Measurements from ENCODE around the gene LARP4B. TPM values are rescaled to one million over a fixed set of nuclear protein-coding genes. Genes with fewer than 3 reads are reported as not detected.

LARP4B gene
- total and polyA plus RNA-seq, 2 of the 13 experiments (the other 11 are each of a cell fraction or from before 2014, with no cell fraction given), result 19.5 to 30.2 TPM

GRCh38 chr10:788796-789748 lies 142.4 kb downstream of the LARP4B start (continued):
- no peak for TF ChIP-seq ZNF597 (CRISPR knock-in tag; IDR thresholded peaks at IDR 0.05)
- TF ChIP-seq NFYC (CRISPR knock-in tag; IDR thresholded peaks at IDR 0.05), result no peak
- TF ChIP-seq ZC3H13 (CRISPR knock-in tag; IDR thresholded peaks at IDR 0.05), result no peak
- 0 out of 2 replicates have a peak, but pooled peaks have one; percentile 57 for TF ChIP-seq ZNF766 (CRISPR knock-in tag; IDR thresholded peaks at IDR 0.05; ENCODE audit: borderline replicate concordance)
- TF ChIP-seq ATF7-NPFF (CRISPR knock-in tag; IDR thresholded peaks at IDR 0.05; ENCODE audit: low read depth), result 0 out of 2 replicates have a peak, but pooled peaks have one; percentile 47
- TF ChIP-seq NFE2L2 (IDR thresholded peaks at IDR 0.05; ENCODE audit: low read length), result no peak
- no peak for TF ChIP-seq ZNF260 (CRISPR knock-in tag; IDR thresholded peaks at IDR 0.05; ENCODE audit: borderline replicate concordance, low read depth)
- TF ChIP-seq ZNF180 (CRISPR knock-in tag; IDR thresholded peaks at IDR 0.05; ENCODE audit: borderline replicate concordance, low read depth), result no peak
- no peak for TF ChIP-seq SMAD1 (CRISPR knock-in tag; IDR thresholded peaks at IDR 0.05; ENCODE audit: borderline replicate concordance, low read depth)
- TF ChIP-seq NPAS2 (CRISPR knock-in tag; IDR thresholded peaks at IDR 0.05; ENCODE audit: borderline replicate concordance), result 0 out of 2 replicates have a peak, but pooled peaks have one; percentile 72
- TF ChIP-seq ZNF280D (CRISPR knock-in tag; IDR thresholded peaks at IDR 0.05), result peak; percentile 69; the same call in 1 of the 2 replicates
- TF ChIP-seq FIP1L1 (IDR thresholded peaks at IDR 0.05; ENCODE audit: borderline replicate concordance, insufficient read depth, low read depth, low read length), result no peak
- no peak for TF ChIP-seq SUZ12 (IDR thresholded peaks at IDR 0.05; ENCODE audit: low read depth, low read length)
- no peak for TF ChIP-seq ZNF569 (CRISPR knock-in tag; IDR thresholded peaks at IDR 0.05; ENCODE audit: borderline replicate concordance)
- peak; percentile 45; the same call in 1 of the 2 replicates for TF ChIP-seq CREM (IDR thresholded peaks at IDR 0.05)
- TF ChIP-seq CREM (CRISPR knock-in tag; IDR thresholded peaks at IDR 0.05), result no peak
- no peak for TF ChIP-seq ZNF598 (CRISPR knock-in tag; IDR thresholded peaks at IDR 0.05; ENCODE audit: borderline replicate concordance)
- TF ChIP-seq ATM (IDR thresholded peaks at IDR 0.05; ENCODE audit: borderline replicate concordance), result no peak
- no peak for TF ChIP-seq MXD3 (CRISPR knock-in tag; IDR thresholded peaks at IDR 0.05)
- TF ChIP-seq ZBED4 (CRISPR knock-in tag; IDR thresholded peaks at IDR 0.05; ENCODE audit: borderline replicate concordance), result peak; percentile 77; the same call in 1 of the 2 replicates
